ENCODE measurements around the gene CCSER1. TPM values are rescaled to one million over a fixed set of nuclear protein-coding genes. Genes with fewer than 3 reads are reported as not detected.
"Not testable (repeated sequence)": the region's sequence is repeated elsewhere in the genome, so short reads cannot be mapped to it uniquely, and the experiment has no call there.

The CCSER1 gene
- total and polyA plus RNA-seq, 7 donors = 0.06 to 2.5 (median 0.30) TPM

DNA sequence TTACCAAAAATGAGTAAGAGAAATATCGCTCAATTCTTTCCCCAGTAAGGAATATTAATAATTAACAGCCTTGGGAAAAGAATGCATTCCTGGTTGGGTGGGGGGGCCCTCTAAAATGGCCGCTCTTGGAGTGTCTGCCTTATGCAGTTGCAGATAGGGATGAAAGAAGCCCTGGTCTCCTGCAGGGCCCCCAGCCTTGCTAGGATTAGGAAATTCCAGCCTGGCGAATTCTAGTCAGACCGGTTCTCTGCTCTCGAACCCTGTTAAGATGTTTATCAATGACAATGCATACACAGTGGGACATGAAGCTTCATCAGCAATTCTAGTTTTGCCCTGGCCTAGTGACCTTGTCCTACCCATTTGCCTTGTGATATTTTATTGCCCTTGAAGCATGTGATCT lies 1128.8 kb downstream of the CCSER1 start:
- Histone ChIP-seq H3K36me3 (ENCODE audit: insufficient read depth in 1 of 2, low read depth in 1 of 2) (no peaks in the 10 kb centered on the region), H3K27me3 (ENCODE audit: insufficient read depth in 3 of 3, low read length in 2 of 3) (no peaks in the 10 kb centered on the region), H3K4me3 (no peak overlapping the region), H3K4me1 (no peaks in the 10 kb centered on the region), H3K9me3 (no peaks in the 10 kb centered on the region), H3K27ac (no peak overlapping the region)
- TF ChIP-seq, protein P1, sequence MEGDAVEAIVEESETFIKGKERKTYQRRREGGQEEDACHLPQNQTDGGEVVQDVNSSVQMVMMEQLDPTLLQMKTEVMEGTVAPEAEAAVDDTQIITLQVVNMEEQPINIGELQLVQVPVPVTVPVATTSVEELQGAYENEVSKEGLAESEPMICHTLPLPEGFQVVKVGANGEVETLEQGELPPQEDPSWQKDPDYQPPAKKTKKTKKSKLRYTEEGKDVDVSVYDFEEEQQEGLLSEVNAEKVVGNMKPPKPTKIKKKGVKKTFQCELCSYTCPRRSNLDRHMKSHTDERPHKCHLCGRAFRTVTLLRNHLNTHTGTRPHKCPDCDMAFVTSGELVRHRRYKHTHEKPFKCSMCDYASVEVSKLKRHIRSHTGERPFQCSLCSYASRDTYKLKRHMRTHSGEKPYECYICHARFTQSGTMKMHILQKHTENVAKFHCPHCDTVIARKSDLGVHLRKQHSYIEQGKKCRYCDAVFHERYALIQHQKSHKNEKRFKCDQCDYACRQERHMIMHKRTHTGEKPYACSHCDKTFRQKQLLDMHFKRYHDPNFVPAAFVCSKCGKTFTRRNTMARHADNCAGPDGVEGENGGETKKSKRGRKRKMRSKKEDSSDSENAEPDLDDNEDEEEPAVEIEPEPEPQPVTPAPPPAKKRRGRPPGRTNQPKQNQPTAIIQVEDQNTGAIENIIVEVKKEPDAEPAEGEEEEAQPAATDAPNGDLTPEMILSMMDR (IDR thresholded peaks at IDR 0.05) = no peak
- intact Hi-C loops (cut with DNase I) = no loop called here
- ATAC-seq (no peak), DNase-seq (no peak)
- WGBS, 3 donors = 88 to 92% (median 90%) methylated on average over 5 of the region's 5 CpGs

DNA sequence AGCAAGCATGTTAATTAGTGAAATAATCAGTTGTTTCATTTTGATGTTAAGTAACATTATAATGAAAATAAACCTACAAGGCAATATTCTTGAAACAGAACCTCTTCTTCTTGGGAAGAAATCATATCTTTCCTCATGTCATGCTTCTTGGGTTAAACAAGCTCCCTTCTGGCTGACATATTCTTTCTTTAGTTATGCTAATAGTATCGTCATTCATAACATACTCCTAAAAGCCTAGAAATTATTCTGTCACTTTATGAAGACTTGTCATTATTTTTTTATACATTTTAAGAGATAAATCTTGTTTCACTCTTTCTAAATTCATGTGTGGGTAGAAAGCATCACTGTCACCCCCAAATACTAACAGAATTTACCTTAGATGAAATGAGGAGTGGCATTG lies 1129.6 kb downstream of the CCSER1 start:
- WGBS, 3 donors = 68 to 86% (median 85%) methylated on average over 1 of the region's 1 CpG
- no peaks in the 10 kb centered on the region for H3K9me3 ChIP-seq
- no peak for DNase-seq
- TF ChIP-seq, protein P1 (IDR thresholded peaks at IDR 0.05) = no peak
- H3K4me3 ChIP-seq = no peak overlapping the region
- no peaks in the 10 kb centered on the region for H3K4me1 ChIP-seq
- H3K36me3 ChIP-seq (ENCODE audit: insufficient read depth in 1 of 2, low read depth in 1 of 2) = no peaks in the 10 kb centered on the region
- intact Hi-C loops (cut with DNase I) = no loop called here
- no peak for ATAC-seq
- H3K27me3 ChIP-seq (ENCODE audit: insufficient read depth in 3 of 3, low read length in 2 of 3) = no peaks in the 10 kb centered on the region
- no peak overlapping the region for H3K27ac ChIP-seq

DNA sequence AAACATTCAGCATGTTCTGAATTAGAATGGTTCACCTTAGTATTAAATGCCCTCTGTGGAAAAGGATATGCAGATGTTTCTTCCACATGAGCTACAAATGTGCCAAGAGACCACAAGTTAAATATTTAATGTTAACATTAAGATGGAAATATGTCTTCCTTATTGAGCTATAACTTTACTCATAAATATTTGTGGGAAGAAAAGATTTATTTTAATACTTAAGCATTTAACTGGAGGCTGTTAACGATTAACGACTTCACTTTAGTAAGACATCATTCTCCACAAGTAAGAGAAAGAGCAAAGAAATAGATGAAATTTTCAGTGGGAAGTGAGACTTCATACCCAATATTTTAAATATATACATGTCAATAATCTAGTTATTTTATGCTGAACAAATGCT lies 1130.5 kb downstream of the CCSER1 start:
- no peak overlapping the region for H3K4me3 ChIP-seq
- ATAC-seq (no peak), DNase-seq (no peak)
- H3K27ac ChIP-seq = no peak overlapping the region
- WGBS, 3 donors = 94 to 96% (median 96%) methylated on average over 2 of the region's 2 CpGs
- H3K4me1 ChIP-seq = no peaks in the 10 kb centered on the region
- intact Hi-C loops (cut with DNase I) = no loop called here
- H3K27me3 ChIP-seq (ENCODE audit: insufficient read depth in 3 of 3, low read length in 2 of 3) = no peaks in the 10 kb centered on the region
- H3K9me3 ChIP-seq = no peaks in the 10 kb centered on the region
- TF ChIP-seq, protein P1 (IDR thresholded peaks at IDR 0.05) = no peak
- no peaks in the 10 kb centered on the region for H3K36me3 ChIP-seq (ENCODE audit: insufficient read depth in 1 of 2, low read depth in 1 of 2)

DNA sequence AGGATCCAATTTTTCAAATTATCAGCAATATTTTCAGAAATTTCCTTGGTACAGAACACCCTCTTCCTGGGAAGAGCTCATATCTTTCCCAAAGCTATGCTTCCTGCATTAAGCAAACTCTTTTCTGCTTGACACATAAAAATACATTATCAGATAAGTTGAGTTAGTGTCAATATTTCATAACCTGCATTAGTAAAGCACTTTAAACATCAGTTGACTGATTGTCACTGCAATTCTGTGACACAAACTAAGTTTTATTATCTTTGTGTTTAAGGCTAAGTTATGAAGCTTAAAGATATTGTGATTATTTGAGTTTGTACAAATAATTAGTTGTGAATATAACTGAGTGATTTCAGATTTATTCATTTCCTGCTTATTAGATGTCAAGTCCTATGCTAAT lies 1131.1 kb downstream of the CCSER1 start:
- ATAC-seq = no peak
- Histone ChIP-seq H3K4me3 (no peak overlapping the region), H3K4me1 (no peaks in the 10 kb centered on the region), H3K27me3 (ENCODE audit: insufficient read depth in 3 of 3, low read length in 2 of 3) (no peaks in the 10 kb centered on the region), H3K9me3 (no peaks in the 10 kb centered on the region), H3K36me3 (ENCODE audit: insufficient read depth in 1 of 2, low read depth in 1 of 2) (no peaks in the 10 kb centered on the region), H3K27ac (no peak overlapping the region)
- intact Hi-C loops (cut with DNase I) = no loop called here
- TF ChIP-seq, protein P1 (IDR thresholded peaks at IDR 0.05) = no peak
- DNase-seq = no peak

DNA sequence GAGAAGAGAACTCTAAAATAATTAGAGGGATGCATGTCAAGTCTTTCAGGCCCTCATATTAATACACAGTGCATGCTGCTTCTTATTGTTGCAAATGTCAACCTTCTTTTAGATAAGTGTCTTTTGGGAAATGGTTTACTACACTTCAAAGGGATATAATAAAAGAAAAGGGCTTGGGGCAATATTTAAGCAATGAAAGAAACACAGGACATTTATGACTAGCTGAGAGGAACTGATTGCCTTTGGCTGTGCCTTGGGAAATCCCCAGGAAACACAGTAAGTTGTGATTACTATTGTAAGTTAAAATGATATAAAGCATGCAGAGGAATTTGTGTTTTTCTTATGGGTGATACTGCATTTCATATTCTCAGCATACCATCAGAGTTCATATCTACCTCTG lies 1140.3 kb downstream of the CCSER1 start:
- Histone ChIP-seq H3K27ac (no peak overlapping the region), H3K9me3 (no peaks in the 10 kb centered on the region), H3K27me3 (ENCODE audit: insufficient read depth in 3 of 3, low read length in 2 of 3) (no peaks in the 10 kb centered on the region), H3K4me1 (no peaks in the 10 kb centered on the region), H3K36me3 (ENCODE audit: insufficient read depth in 1 of 2, low read depth in 1 of 2) (no peaks in the 10 kb centered on the region), H3K4me3 (no peak overlapping the region)
- ATAC-seq (no peak), DNase-seq (no peak)
- intact Hi-C loops (cut with DNase I) = no loop called here
- TF ChIP-seq, protein P1 (IDR thresholded peaks at IDR 0.05) = no peak

DNA sequence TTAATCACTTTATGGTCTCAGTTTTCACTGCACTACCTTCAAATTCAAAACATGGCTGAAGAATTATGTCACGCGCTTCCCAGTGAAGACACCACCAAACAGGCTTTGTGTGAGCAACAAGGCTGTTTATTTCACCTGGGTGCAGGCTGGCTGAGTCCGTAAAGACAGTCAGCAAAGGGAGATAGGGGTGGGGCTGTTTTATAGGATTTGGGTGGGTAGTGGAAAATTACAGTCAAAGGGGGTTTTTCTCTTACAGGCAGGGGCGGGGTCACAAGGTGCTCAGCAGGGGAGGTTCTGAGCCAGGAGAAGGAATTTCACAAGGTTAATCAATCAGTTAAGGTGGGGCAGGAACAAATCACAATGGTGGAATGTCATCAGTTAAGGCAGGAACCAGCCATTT lies 1141.3 kb downstream of the CCSER1 start:
- intact Hi-C loops (cut with DNase I); ATAC-seq; H3K9me3 ChIP-seq; H3K4me1 ChIP-seq; H3K4me3 ChIP-seq; H3K27me3 ChIP-seq (ENCODE audit: insufficient read depth in 3 of 3, low read length in 2 of 3); H3K27ac ChIP-seq; DNase-seq; H3K36me3 ChIP-seq (ENCODE audit: insufficient read depth in 1 of 2, low read depth in 1 of 2): not testable (repeated sequence)
- WGBS, 3 donors = 73 to 81% (median 75%) methylated on average over 4 of the region's 4 CpGs
